GM12878 (cell line): ENCODE data around the gene ZNF620. TPM values are rescaled to one million over a fixed set of nuclear protein-coding genes. Genes with fewer than 3 reads are reported as not detected.
"Not testable (repeated sequence)": the region's sequence is repeated elsewhere in the genome, so short reads cannot be mapped to it uniquely, and the experiment has no call there.

Experiments
- ATAC-seq: fragments of 200-7000 bp; cut with Tn5 transposase; 3 replicates; pipeline ENCODE4 v1.9.1; 2020; ENCODE audit warnings: mild to moderate bottlenecking, moderate library complexity
- BruUV-seq: library from RNA; stranded (reverse); fragments of 400-500 nt; replicated peaks from 2 replicates; lab custom pipeline; 2021; lab: Mats Ljungman, UMichigan
- CTCF ChIA-PET: fragments of 300-600 bp; sonication (Branson Sonifier 250); formaldehyde crosslinking; extraction: SDS; loops from one replicate; lab custom pipeline; 2021; ENCODE audit warnings: inconsistent platforms; lab: Yijun Ruan, JAX
- POLR2A ChIA-PET: fragments of 350-600 bp; formaldehyde crosslinking; extraction: SDS; loops from one replicate; lab custom pipeline; 2021; ENCODE audit warnings: inconsistent platforms; lab: Charles Lee
- RAD21 ChIA-PET: fragments of 300-600 bp; sonication (Branson Sonifier 250); formaldehyde crosslinking; loops from one replicate; lab custom pipeline; 2023; ENCODE audit warnings: antibody characterized with exemption; ENCODE audit not compliant: unreplicated experiment; lab: Charles Lee
- SMC1A ChIA-PET: fragments of 300-600 bp; sonication (Branson Sonifier 250); formaldehyde crosslinking; loops from one replicate; lab custom pipeline; 2023; ENCODE audit not compliant: unreplicated experiment, uncharacterized antibody; lab: Charles Lee
- DNase-seq: peaks from one replicate; pipeline ENCODE4 v3.0.0-alpha.2; 2011; ENCODE audit warnings: low read depth, low spot score
- FAIRE-seq: peaks from 3 replicates; lab custom pipeline; 2011; peaks lifted over from hg19 to GRCh38; lab: Jason Lieb, UNC
- H2AFZ ChIP-seq: 2 replicates; pipeline ENCODE4 v1.6.0; 2011; ENCODE audit warnings: low read depth, low read length, control low read depth; ENCODE audit not compliant: control insufficient read depth
- H3K27ac ChIP-seq: 2 replicates; pipeline ENCODE4 v1.5.1; 2011; ENCODE audit warnings: control low read depth; ENCODE audit not compliant: control insufficient read depth, insufficient read depth
- H3K27me3 ChIP-seq, 2 experiments: replicated peaks in 1 of 2; 2 replicates each; pipeline versions ENCODE4 v1.6.0 to v1.6.1; 2011; ENCODE audit warnings: low read length in 1 of 2; ENCODE audit not compliant: control insufficient read depth in 2 of 2, insufficient read depth in 2 of 2
- H3K36me3 ChIP-seq, 2 experiments: 2 replicates each; pipeline ENCODE4 v1.5.1; 2011; ENCODE audit warnings: low read length in 1 of 2; ENCODE audit not compliant: control insufficient read depth in 2 of 2, insufficient read depth in 2 of 2
- H3K4me1 ChIP-seq: 2 replicates; pipeline ENCODE4 v1.6.1; 2011; ENCODE audit warnings: mild to moderate bottlenecking, low read length, moderate library complexity, mixed read lengths; ENCODE audit not compliant: control insufficient read depth, insufficient read depth
- H3K4me2 ChIP-seq: 2 replicates; pipeline ENCODE4 v1.6.0; 2011; ENCODE audit warnings: control low read depth; ENCODE audit not compliant: control insufficient read depth, insufficient read depth
- H3K4me3 ChIP-seq: fragments of 200-600 bp; sonication (generic); 2 replicates; pipeline ENCODE4 v1.5.1; 2016
- H3K79me2 ChIP-seq: 2 replicates; pipeline ENCODE4 v1.6.0; 2011; ENCODE audit warnings: low read length; ENCODE audit not compliant: control insufficient read depth, insufficient read depth
- H3K9ac ChIP-seq: 2 replicates; pipeline ENCODE4 v1.8.0; 2011; ENCODE audit warnings: low read length, control low read depth, mixed read lengths; ENCODE audit not compliant: control insufficient read depth, insufficient read depth
- H3K9me3 ChIP-seq: replicated peaks from 3 replicates; pipeline ENCODE4 v1.5.1; 2011; ENCODE audit warnings: mild to moderate bottlenecking, low read length; ENCODE audit not compliant: control insufficient read depth, insufficient read depth
- H4K20me1 ChIP-seq: 2 replicates; pipeline ENCODE4 v1.6.0; 2011; ENCODE audit not compliant: control insufficient read depth, insufficient read depth
- CREM ChIP-seq: IDR thresholded peaks from 2 replicates; pipeline ENCODE4 v1.6.1; 2014; ENCODE audit warnings: antibody characterized with exemption, low read depth
- FOXM1 ChIP-seq: IDR thresholded peaks from 2 replicates; pipeline ENCODE4 v1.6.1; 2012; ENCODE audit warnings: low read depth, mild to moderate bottlenecking, inconsistent platforms, low read length, moderate library complexity
- GATAD2B ChIP-seq: fragments of 450-650 bp; conservative IDR thresholded peaks from 2 replicates; pipeline ENCODE4 v1.6.1; 2017; ENCODE audit warnings: low read depth, mild to moderate bottlenecking, moderate library complexity
- PAX8 ChIP-seq: fragments of 450-650 bp; IDR thresholded peaks from 2 replicates; pipeline ENCODE4 v1.6.1; 2017; ENCODE audit warnings: mild to moderate bottlenecking, moderate library complexity
- PML ChIP-seq: IDR thresholded peaks from 2 replicates; pipeline ENCODE4 v1.6.1; 2012; ENCODE audit warnings: low read length, inconsistent platforms
- RAD21 ChIP-seq: IDR thresholded peaks from 2 replicates; pipeline ENCODE4 v1.6.1; 2011; ENCODE audit warnings: mild to moderate bottlenecking, low read depth, low read length, moderate library complexity; ENCODE audit not compliant: insufficient read depth
- SMC3 ChIP-seq: IDR thresholded peaks from 2 replicates; pipeline ENCODE4 v1.6.1; 2011; ENCODE audit warnings: low read length, improper control_type of control experiment, borderline replicate concordance
- SREBF1 ChIP-seq: IDR thresholded peaks from 2 replicates; pipeline ENCODE4 v1.6.1; 2012; ENCODE audit warnings: mild to moderate bottlenecking, low read length
- STAT3 ChIP-seq: IDR thresholded peaks from 2 replicates; pipeline ENCODE4 v1.6.1; 2011; ENCODE audit warnings: low read depth, low read length, improper control_type of control experiment
- ZBTB40 ChIP-seq: fragments of 450-650 bp; IDR thresholded peaks from 2 replicates; pipeline ENCODE4 v1.6.1; 2016; ENCODE audit warnings: mild to moderate bottlenecking, moderate library complexity, borderline replicate concordance
- WGBS: methylation state at CpG from one replicate; pipeline ENCODE4 v1.1.6; 2016; ENCODE audit warnings: low lambda C conversion rate; ENCODE audit not compliant: insufficient replicate concordance, insufficient coverage; ENCODE audit errors: missing lambda C conversion rate; 5-methylcytosine and 5-hydroxymethylcytosine counted together
- in situ Hi-C: fragments of 300-500 bp; cut with MboI; formaldehyde crosslinking; loops from 9 replicates; pipeline ENCODE4 v1.14.3; 2018; ENCODE audit warnings: mixed read lengths
- intact Hi-C: fragments of 100-400 bp; cut with micrococcal nuclease; formaldehyde crosslinking; loops from one replicate; pipeline ENCODE4 v1.14.2; 2022; ENCODE audit not compliant: unreplicated experiment
- polyA plus RNA-seq, 11 experiments: library from polyadenylated mRNA; depleted of rRNA in 4 of 11; unstranded in 6 of 11; stranded (reverse) in 5 of 11; fragments of >200 nt; fragmentation: Nextera tagmentation in 4 of 11; fragmentation: Illumina TruSeq in 1 of 11; extraction: Ambion mirVana in 4 of 11; extraction: Trizol in 1 of 11; gene quantifications; 1 replicate in 1 of 11; 2 replicates in 10 of 11; pipeline versions ENCODE4 v1.2.1 to v1.2.3, GENCODE V29; 2011 to 2016; ENCODE audit warnings: inconsistent platforms in 2 of 11, missing spikeins in 2 of 11, low read depth in 1 of 11
- total RNA-seq, 4 experiments: library from RNA; depleted of rRNA in 3 of 4; stranded (reverse); fragments of >200 nt in 3 of 4; fragmentation: Illumina TruSeq in 1 of 4; extraction: Trizol in 1 of 4; gene quantifications; 2 replicates each; pipeline versions ENCODE4 v1.2.1 to v1.2.3, GENCODE V29; 2013 to 2021

ZNF620 gene
- total and polyA plus RNA-seq, 10 of the 15 experiments (the other 5 are each of a cell fraction or from before 2014, with no cell fraction given) = 1.3 to 4.3 (median 2.2) TPM

- in situ Hi-C loops = not testable (repeated sequence)
Measured at GRCh38 chr3:40460481-40460880, 45.4 kb upstream of the ZNF620 start.

GRCh38 chr3:40461161-40461560 is 44.7 kb upstream of the ZNF620 start:
- ChIA-PET CTCF (no interaction called here), RAD21 (interaction anchor here (1.2 kb wide), 1 partner anchor 129 kb away, joined by 3 read pairs; no protein-coding TSS in a partner anchor)
- H3K4me1 ChIP-seq = peaks cover 5% of the 10 kb centered on the region

More at GRCh38 chr3:40460481-40460880, 45.4 kb upstream of the ZNF620 start:
- peaks cover 9 to 32% of the 10 kb centered on the region in 2 experiments for H3K36me3 ChIP-seq
- H2AFZ ChIP-seq, intact Hi-C loops, FAIRE-seq, H3K4me1 ChIP-seq, H3K4me3 ChIP-seq, DNase-seq, H3K27ac ChIP-seq, H4K20me1 ChIP-seq, CTCF ChIA-PET, BruUV-seq, ATAC-seq, H3K9me3 ChIP-seq, SMC1A ChIA-PET, H3K9ac ChIP-seq, RAD21 ChIA-PET, H3K27me3 ChIP-seq: not testable (repeated sequence)
- 66% methylated on average over 6 of the region's 6 CpGs for WGBS
- H3K79me2 ChIP-seq = peaks cover 33% of the 10 kb centered on the region
- H3K4me2 ChIP-seq = peak overlapping the region; percentile 42; the same call in 1 of the 2 replicates
- POLR2A ChIA-PET = interaction anchor here (0.7 kb wide), 1 partner anchor 166 kb away, joined by 3 read pairs; no protein-coding TSS in a partner anchor

More at GRCh38 chr3:40461161-40461560, 44.7 kb upstream of the ZNF620 start:
- no peak for TF ChIP-seq SMC3
- no peak for TF ChIP-seq SREBF1
- no peak for TF ChIP-seq PAX8
- TF ChIP-seq CREM = no peak
- TF ChIP-seq STAT3 = no peak
- no peak for TF ChIP-seq GATAD2B
- no peak for TF ChIP-seq ZBTB40
- TF ChIP-seq PML = no peak
- no peak for TF ChIP-seq RAD21
- TF ChIP-seq FOXM1 = no peak
- intact Hi-C loops = no loop called here
- 100% methylated on average over 3 of the region's 3 CpGs for WGBS
- ATAC-seq (no peak), DNase-seq (no peak), FAIRE-seq (no peak)
- BruUV-seq = no TSS peak
- POLR2A ChIA-PET = interaction anchor here (0.8 kb wide), 1 partner anchor 8 kb away, joined by 4 read pairs; no protein-coding TSS in a partner anchor
- H3K4me2 ChIP-seq = no peak overlapping the region
- no peak overlapping the region for H3K27ac ChIP-seq
- SMC1A ChIA-PET = no interaction called here
- in situ Hi-C loops = no loop called here
- no peaks in the 10 kb centered on the region for H3K9me3 ChIP-seq
- no peaks in the 10 kb centered on the region for H3K27me3 ChIP-seq
- H3K4me3 ChIP-seq = no peak overlapping the region
- no peak overlapping the region for H2AFZ ChIP-seq
- no peak overlapping the region for H3K9ac ChIP-seq
- no peaks in the 10 kb centered on the region for H4K20me1 ChIP-seq
- peaks cover 33% of the 10 kb centered on the region for H3K79me2 ChIP-seq
- H3K36me3 ChIP-seq = peaks cover 9 to 32% of the 10 kb centered on the region in 2 experiments
